ENCODE results near the gene ADNP.

Gene ADNP

GRCh38 chr20:50959543-50960126 is 28.4 kb upstream of the ADNP start:
- no peaks in the 10 kb centered on the region for H3K36me3 ChIP-seq (ENCODE audit: control insufficient read depth, insufficient read depth, low read length)
- TF ChIP-seq CTCF (IDR thresholded peaks at IDR 0.05), result no peak
- H3K9me3 ChIP-seq (ENCODE audit: control insufficient read depth, low read length), result no peaks in the 10 kb centered on the region
- H3K27ac ChIP-seq, result no peak overlapping the region
- peaks cover 35% of the 10 kb centered on the region for H3K79me2 ChIP-seq
- no peak overlapping the region for H2AFZ ChIP-seq
- H3K27me3 ChIP-seq (ENCODE audit: control insufficient read depth, insufficient read depth, low read length), result no peaks in the 10 kb centered on the region
- peaks cover 8% of the 10 kb centered on the region for H3K4me1 ChIP-seq
- no peak overlapping the region for H3K9ac ChIP-seq
- H3K4me3 ChIP-seq (ENCODE audit: low read depth, low read length), result peak overlapping the region; percentile 79
- H3K4me2 ChIP-seq (ENCODE audit: low read length), result peak overlapping the region; percentile 75

DNA sequence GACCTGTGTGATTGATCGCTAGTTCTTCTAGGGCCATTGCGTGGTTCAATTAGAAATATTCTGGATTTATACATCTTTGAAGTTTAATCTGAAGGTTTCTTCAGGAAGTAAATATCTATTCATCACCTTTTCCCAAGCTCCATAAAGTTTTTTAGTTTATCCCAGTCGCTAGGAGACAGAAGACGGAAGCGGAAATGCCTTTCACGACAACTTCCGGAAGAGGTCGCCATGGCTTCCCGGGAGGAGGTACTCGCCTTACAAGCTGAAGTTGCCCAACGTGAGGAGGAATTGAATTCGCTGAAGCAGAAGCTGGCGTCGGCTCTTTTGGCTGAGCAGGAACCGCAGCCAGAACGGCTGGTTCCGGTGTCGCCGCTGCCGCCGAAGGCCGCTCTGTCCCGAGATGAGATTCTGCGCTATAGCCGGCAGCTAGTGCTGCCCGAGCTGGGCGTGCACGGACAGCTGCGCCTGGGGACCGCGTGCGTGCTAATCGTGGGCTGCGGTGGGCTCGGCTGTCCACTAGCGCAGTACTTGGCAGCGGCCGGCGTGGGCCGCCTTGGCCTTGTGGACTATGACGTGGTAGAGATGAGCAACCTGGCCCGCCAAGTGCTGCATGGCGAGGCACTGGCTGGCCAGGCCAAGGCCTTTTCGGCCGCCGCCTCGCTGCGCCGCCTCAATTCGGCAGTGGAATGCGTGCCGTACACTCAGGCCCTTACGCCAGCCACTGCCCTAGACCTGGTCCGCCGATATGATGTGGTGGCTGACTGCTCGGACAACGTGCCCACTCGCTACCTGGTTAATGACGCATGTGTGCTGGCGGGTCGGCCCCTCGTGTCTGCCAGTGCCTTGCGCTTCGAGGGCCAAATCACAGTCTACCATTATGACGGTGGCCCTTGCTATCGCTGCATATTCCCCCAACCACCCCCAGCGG is 27.6 kb upstream of the ADNP start, which contains the start of gene MOCS3:
Gene MOCS3 (plus strand): TSS at position 204 of the 928 bp plus-strand sequence. CDS start 25 bp downstream, at position 229.
- Histone ChIP-seq H3K27me3 (ENCODE audit: control insufficient read depth, insufficient read depth, low read length) (no peaks in the 10 kb centered on the region), H3K79me2 (peaks cover 37% of the 10 kb centered on the region), H3K9me3 (ENCODE audit: control insufficient read depth, low read length) (no peaks in the 10 kb centered on the region), H3K9ac (peak within 1 kb of the TSS; percentile 51), H3K36me3 (ENCODE audit: control insufficient read depth, insufficient read depth, low read length) (no peaks in the 10 kb centered on the region), H2AFZ (peak within 1 kb of the TSS; percentile 86), H3K4me1 (peaks cover 8% of the 10 kb centered on the region), H3K27ac (peak within 1 kb of the TSS; percentile 96), H3K4me3 (ENCODE audit: low read depth, low read length) (peak within 1 kb of the TSS; percentile 79), H3K4me2 (ENCODE audit: low read length) (peak within 1 kb of the TSS; percentile 75)
- no peak for TF ChIP-seq CTCF (IDR thresholded peaks at IDR 0.05)

DNA sequence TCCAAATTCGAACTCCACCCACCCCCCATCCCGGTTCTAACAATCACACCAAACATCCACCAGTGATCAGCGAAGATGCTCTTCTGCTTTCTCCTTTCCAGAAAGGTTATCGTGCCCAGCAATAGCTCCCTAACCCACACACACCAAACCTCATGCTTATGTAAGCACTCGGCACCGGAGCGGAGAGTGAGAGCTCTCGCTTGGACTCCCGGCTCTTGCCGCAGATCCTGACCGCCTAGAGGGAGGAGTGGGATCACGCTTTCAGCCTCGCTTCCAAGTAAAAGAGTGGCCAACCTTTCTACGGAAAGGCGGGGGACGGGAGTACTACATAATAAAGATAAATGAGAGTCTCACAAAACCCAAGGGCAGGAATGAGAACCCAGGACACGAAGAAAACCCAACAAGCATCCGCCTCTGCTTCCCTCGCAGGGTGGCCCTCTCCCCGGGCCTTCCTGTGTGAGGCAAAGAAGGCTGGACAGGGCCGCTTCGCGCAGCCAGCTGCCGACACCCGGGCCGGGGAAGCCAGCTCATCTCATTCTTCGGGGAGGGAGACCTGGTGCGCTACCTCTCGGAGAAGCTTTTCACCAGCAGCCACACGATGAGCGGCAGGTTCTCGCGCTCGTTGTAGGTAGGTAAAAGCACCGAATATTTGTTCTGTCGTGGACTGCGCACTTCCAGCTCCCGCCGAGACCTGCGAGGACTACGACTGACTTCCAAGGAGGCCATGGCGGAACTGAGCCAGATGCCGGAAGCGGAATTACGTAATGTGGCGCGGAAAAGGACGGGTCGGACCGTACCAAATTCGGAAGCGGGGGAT is 26.8 kb upstream of the ADNP start, which contains the start of gene DPM1:
Gene DPM1 (minus strand): TSS at position 735 of the 817 bp plus-strand sequence. CDS start 9 bp downstream, at position 726.
- TF ChIP-seq CTCF (IDR thresholded peaks at IDR 0.05), result no peak
- Histone ChIP-seq H3K36me3 (ENCODE audit: control insufficient read depth, insufficient read depth, low read length) (no peaks in the 10 kb centered on the region), H3K79me2 (peaks cover 37% of the 10 kb centered on the region), H2AFZ (peak within 1 kb of the TSS; percentile 86), H3K9ac (peak within 1 kb of the TSS; percentile 51), H3K4me1 (peaks cover 8% of the 10 kb centered on the region), H3K4me2 (ENCODE audit: low read length) (peak within 1 kb of the TSS; percentile 75), H3K4me3 (ENCODE audit: low read depth, low read length) (peak within 1 kb of the TSS; percentile 79), H3K27me3 (ENCODE audit: control insufficient read depth, insufficient read depth, low read length) (no peaks in the 10 kb centered on the region), H3K9me3 (ENCODE audit: control insufficient read depth, low read length) (no peaks in the 10 kb centered on the region), H3K27ac (peak within 1 kb of the TSS; percentile 96)

DNA sequence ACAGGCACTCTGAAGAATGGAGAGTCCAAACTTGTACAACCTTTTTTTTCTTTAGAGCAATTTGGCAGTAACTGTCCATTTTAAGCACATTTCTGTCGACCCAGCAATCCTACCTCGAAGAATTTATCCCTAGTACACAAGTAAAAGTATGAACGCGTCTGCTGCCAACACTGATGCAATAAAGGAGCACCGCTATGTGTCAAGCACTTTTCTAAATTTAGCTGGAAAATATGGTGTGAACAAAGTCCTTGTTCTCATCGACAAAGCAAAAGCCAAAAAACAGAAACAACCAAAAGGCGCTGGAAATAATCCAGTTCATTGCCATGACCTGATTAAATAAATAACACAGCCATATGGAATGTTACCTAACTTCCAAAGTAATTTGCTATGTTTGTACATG is 26.0 kb upstream of the ADNP start:
- H2AFZ ChIP-seq, result no peak overlapping the region
- peaks cover 39% of the 10 kb centered on the region for H3K79me2 ChIP-seq
- no peaks in the 10 kb centered on the region for H3K36me3 ChIP-seq (ENCODE audit: control insufficient read depth, insufficient read depth, low read length)
- peaks cover 8% of the 10 kb centered on the region for H3K4me1 ChIP-seq
- no peak overlapping the region for H3K9ac ChIP-seq
- H3K27me3 ChIP-seq (ENCODE audit: control insufficient read depth, insufficient read depth, low read length), result no peaks in the 10 kb centered on the region
- no peak overlapping the region for H3K27ac ChIP-seq
- no peak for TF ChIP-seq CTCF (IDR thresholded peaks at IDR 0.05)
- H3K4me3 ChIP-seq (ENCODE audit: low read depth, low read length), result peak overlapping the region; percentile 79
- peak overlapping the region; percentile 75 for H3K4me2 ChIP-seq (ENCODE audit: low read length)
- H3K9me3 ChIP-seq (ENCODE audit: control insufficient read depth, low read length), result no peaks in the 10 kb centered on the region
